GM21576 (cell line): ENCODE measurements around the gene PDLIM7.

ENCODE experiments used
- ATAC-seq: cut with Tn5 transposase; IDR thresholded peaks from one replicate; pipeline ENCODE4 v1.9.1; 2021; ENCODE audit warnings: mild to moderate bottlenecking, moderate library complexity; ENCODE audit not compliant: unreplicated experiment

The PDLIM7 gene

GRCh38 chr5:177475563-177476427 is 21.6 kb downstream of the PDLIM7 start:
- ATAC-seq: no peak

DNA sequence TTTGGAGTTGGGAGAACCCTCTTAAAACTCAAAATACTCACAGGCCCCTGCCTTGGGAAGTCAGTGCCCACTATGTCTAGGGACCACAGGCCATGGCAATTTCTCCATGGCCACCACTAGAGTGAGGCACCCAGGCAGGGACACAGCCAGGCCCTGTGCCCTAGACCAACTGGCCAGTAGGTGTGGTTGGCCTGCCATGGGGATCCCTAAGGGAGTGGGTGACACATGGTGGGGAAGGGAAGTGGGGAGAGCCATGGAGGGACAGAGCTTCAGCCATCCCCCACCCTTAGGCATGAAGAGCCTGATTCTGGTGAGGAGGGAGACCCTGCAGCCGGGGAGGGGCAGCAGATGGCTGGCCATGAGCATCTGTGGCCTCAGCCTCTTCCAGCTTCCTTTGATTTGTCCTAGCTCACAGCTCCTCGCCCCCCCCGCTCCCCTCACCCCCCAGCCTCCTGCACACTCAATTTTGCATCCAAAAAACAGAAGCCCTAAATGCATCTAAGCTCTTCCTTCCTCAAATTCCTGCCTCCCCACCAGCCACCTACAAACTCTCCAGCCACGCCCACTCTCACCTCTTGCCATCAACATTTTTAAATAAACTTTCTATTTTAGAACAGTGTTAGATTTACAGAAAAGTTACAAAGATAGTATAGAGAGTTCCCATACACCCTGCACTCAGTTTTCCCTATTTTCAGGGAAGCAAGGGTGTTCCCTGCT is 22.4 kb downstream of the PDLIM7 start:
- no peak for ATAC-seq

- no peak for ATAC-seq
Observed at GRCh38 chr5:177474002-177474476, 23.4 kb downstream of the PDLIM7 start.

- no peak for ATAC-seq
Observed at GRCh38 chr5:177473443-177474001, 23.9 kb downstream of the PDLIM7 start, which contains the start of gene DBN1. TSS of gene DBN1 (minus strand) at chr5:177473634. CDS start at chr5:177473521, 113 bp downstream.

DNA sequence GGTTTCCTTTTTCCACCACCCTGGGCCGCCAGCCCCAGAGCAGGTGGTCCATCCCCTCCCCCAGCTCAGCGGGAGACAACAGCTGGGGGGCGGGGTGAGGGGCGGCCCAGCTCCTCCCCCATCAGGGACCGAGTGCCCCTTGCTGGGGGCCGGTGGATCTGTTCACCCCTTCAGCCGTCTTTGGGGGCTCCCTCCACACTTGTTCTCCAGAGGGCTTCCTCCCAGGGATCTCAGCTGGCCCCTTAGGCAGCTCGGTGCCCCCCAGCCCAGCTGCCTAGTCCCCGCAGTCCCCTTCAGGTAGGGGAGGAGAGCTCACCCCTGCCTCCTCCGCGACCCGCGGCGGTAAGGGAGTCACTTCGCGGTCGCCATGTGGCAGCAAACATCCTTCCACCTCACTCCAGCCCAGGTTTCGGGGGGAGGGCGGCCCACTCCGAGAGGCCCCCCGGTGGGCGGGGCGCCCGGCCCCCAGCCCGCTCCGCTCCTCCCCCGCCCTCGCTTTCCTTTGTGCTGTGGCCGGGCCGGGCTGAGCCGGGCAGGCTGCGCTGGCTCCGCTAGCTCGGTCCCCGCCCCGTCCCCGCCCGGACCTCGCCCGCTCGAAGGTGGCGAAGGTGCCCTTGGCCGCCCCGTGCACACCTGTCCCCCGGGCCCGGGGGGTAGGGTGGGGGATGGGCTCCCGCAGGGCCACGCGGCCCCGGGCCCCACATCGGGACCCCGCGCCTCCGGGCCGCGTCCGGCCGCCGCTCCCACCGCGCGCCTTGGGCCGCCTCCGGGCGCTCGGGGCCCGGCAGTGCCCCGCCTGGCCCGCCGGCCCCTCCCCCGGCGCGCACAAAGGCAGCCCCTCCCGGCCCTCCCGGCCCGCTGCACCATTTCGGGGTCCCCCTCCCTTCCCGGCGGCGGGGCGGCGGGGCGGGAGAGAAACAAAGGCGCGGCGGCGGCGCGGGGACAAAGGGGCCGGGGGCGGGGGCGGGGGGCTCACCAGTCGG is 24.7 kb downstream of the PDLIM7 start:
- peak; percentile 43 for ATAC-seq

DNA sequence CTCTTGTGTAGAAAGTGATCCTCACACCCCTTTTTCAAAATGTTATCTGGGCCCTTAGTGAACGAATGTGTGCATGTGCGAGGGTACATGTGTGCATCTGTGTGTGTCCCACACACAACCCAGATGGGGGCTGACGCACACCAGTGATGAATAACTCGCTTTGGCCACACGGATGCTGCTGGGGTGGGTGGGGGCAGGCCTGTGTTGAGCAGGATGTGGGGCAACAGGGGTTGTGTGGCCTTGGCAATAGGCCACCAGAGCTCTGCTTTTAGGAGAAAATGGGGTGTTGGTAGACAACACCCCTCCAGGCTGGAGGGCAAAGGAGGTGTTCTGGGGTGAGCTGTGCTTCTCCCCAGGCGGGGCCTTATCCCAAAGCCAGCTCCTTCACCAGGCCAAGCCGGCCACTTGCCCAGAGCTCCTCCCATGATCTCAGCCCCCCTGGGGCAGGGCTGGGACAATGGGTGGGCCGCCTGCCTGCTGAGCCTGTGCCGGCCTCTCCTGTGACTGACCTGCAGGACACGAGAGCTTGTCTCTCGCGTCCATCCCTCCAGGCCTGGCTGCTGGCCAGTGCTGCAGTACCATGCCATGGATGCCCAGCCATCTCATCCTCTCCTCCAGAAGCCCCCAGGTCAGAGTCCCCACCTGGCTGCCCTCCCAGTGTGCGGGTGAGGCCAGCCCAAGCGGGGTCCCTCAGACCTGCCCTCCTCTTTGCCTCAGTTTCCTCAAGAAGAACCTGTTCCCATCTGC is 25.6 kb downstream of the PDLIM7 start:
- no peak for ATAC-seq

GRCh38 chr5:177470759-177471536 is 26.5 kb downstream of the PDLIM7 start:
- no peak for ATAC-seq

- ATAC-seq: no peak
Observed at GRCh38 chr5:177469750-177470525, 27.5 kb downstream of the PDLIM7 start.

GRCh38 chr5:177468685-177469628 is 28.4 kb downstream of the PDLIM7 start:
- no peak for ATAC-seq

- ATAC-seq: no peak
Observed at GRCh38 chr5:177468329-177468684, 29.1 kb downstream of the PDLIM7 start.

DNA sequence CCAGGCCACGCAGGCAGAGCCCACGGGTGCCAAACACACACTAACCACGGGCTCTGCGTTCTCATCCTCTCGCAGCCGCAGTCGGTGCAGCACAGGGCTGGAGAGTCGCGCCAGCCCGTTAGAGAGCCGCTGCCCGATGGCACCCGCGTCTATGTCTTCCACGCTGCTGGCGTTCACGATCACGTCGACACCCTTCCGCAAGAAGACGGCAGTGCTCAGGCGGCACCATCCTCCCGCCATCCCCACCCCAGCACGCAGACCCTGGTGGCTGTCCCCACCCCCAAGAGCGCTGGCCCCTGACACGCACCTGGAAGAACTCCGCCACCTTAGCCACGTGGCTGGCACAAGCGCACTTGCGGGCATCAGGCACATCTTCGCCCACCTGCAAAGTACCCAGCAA is 30.0 kb downstream of the PDLIM7 start:
- ATAC-seq: no peak

DNA sequence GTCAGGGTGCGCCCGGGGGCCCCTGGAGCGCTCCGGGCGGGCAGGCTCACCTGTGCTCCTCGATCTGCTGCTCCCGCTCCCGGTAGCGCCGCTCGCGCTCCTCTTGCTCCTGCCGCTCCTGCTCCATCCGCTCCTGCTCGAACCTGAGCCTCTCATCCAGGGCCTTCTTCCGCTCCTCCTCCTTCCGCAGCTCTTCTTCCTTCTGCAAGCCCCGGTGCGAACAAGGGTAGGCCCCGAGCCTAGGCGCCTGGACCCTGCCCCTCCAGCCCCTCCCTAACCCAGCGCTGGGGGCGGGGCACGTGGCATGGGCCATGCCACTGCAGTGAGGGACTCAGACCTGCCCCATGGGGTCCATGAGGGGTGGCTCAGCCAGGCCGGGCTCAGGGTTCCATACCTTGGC is 30.5 kb downstream of the PDLIM7 start:
- ATAC-seq: no peak

DNA sequence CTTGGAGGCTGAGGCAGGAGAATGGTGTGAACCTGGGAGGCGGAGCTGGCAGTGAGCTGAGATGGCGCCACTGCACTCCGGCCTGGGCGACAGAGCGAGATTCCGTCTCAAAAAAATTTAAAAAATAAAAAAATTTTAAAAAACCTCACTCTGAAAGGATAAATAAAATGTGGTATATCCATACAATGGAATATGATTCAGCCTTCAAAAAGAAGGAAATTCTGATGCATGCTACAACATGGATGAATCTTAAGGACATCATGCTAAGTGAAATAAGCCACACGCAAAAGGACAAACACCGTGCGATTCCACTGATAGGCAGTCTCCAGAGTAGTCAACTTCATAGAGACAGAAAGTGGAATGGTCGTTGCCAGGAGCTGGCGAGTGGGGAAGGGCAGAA is 32.4 kb downstream of the PDLIM7 start:
- ATAC-seq: no peak

- no peak for ATAC-seq
Observed at GRCh38 chr5:177462021-177462670, 35.3 kb downstream of the PDLIM7 start.

DNA sequence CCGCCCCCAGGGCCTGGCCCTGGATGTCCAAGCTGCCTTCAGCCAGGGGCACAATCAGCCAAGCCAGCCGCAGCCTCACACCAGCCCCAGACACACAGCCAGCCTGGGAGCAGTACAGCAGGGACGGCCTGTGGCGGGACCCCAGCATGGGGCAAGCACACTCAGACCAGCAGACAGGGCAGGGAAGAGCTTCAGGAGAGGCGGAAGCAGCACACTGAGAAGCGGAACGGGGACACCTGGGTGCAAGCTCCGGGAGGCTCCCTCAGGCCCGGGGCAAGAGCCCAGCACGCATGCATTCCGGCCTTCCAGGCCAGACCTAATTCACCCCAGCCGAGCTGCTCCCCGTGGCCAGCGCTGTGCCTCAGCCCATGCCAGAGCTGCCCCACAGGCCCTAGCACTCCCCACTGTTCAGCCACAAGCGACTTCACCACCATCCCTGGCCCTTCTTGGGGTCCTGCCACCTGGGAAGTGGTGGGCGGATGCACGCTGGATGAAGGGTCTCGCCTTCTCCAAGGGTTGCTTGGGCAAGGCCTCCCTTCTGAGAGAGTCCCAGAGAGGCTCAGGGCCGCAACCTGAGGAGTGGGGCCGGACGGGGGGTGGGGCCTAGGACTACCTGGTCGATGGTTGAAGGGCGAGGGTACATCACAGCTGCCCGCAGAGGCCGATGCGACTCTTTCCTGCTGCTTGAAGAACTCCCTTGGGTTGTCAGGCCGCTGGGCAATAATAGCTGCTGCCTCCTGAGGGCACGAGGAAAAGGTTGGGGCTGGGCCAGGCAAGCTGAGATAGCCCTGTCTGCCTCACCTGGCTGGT is 37.4 kb downstream of the PDLIM7 start:
- no peak for ATAC-seq

DNA sequence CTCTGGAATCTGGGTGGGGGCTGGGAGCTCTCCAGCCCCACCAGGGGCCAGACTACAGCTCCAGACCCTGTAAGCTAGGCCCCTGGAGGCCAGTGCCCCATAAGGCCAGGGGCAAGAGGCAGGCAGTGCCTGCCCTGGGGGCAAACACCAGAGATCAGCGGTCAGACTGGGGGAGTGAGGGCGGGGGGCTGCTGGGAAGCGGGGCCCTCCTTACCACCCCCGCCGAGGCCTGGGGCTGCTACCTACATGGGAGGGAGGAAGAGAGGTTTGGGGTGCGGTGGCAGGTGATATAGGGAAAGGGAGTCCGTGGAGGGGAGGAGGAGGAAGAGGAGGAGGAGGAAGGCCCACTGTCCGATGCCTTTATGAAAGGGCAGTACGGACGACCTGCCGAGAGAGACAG is 38.0 kb downstream of the PDLIM7 start:
- ATAC-seq: no peak
